Measurements from ENCODE around the gene MUC22. TPM values are rescaled to one million over a fixed set of nuclear protein-coding genes. Genes with fewer than 3 reads are reported as not detected.
"Not testable (repeated sequence)": the region's sequence is repeated elsewhere in the genome, so short reads cannot be mapped to it uniquely, and the experiment has no call there.

The MUC22 gene
- total and polyA plus RNA-seq, 4 donors: not detected

GRCh38 chr6:31008165-31008564 lies 2.1 kb upstream of the MUC22 start:
- 13% methylated on average over 2 of the region's 4 CpGs for WGBS (ENCODE audit: insufficient coverage)
- H3K4me1 ChIP-seq (ENCODE audit: control insufficient read depth, insufficient read depth, low read length): peaks cover 5% of the 10 kb centered on the region
- peak in 5 of 6 donors; percentile 6 to 47 (median 8) for DNase-seq (ENCODE audit: low read depth in 4 of 6, low spot score in 6 of 6)
- no peaks in the 10 kb centered on the region for H3K36me3 ChIP-seq (ENCODE audit: control insufficient read depth, insufficient read depth, low read length)
- no peak overlapping the region for H3K27ac ChIP-seq (ENCODE audit: low read depth, low read length)
- no peaks in the 10 kb centered on the region for H3K27me3 ChIP-seq (ENCODE audit: control insufficient read depth, insufficient read depth, low read length)
- no peaks in the 10 kb centered on the region for H3K9me3 ChIP-seq (ENCODE audit: control insufficient read depth, insufficient read depth, low read length)
- H3K4me3 ChIP-seq (ENCODE audit: low read depth, low read length): no peak overlapping the region

GRCh38 chr6:31009731-31010130 lies 543 bp upstream of the MUC22 start:
- WGBS (ENCODE audit: insufficient coverage): 89% methylated on average over 7 of the region's 7 CpGs
- H3K4me1 ChIP-seq (ENCODE audit: control insufficient read depth, insufficient read depth, low read length): peaks cover 5% of the 10 kb centered on the region

GRCh38 chr6:31011153-31011552 lies 879 bp downstream of the MUC22 start:
- Histone ChIP-seq H3K9me3 (ENCODE audit: control insufficient read depth, insufficient read depth, low read length) (peaks cover 5% of the 10 kb centered on the region), H3K4me3 (ENCODE audit: low read depth, low read length) (no peak overlapping the region), H3K27me3 (ENCODE audit: control insufficient read depth, insufficient read depth, low read length) (no peaks in the 10 kb centered on the region), H3K4me1 (ENCODE audit: control insufficient read depth, insufficient read depth, low read length) (peaks cover 5% of the 10 kb centered on the region), H3K36me3 (ENCODE audit: control insufficient read depth, insufficient read depth, low read length) (no peaks in the 10 kb centered on the region), H3K27ac (ENCODE audit: low read depth, low read length) (no peak overlapping the region)
- no peak for DNase-seq (ENCODE audit: low read depth in 4 of 6, low spot score in 6 of 6)
- WGBS (ENCODE audit: insufficient coverage): 64% methylated on average over 6 of the region's 6 CpGs

More at GRCh38 chr6:31009731-31010130, 543 bp upstream of the MUC22 start:
- no peak overlapping the region for H3K4me3 ChIP-seq (ENCODE audit: low read depth, low read length)
- H3K9me3 ChIP-seq (ENCODE audit: control insufficient read depth, insufficient read depth, low read length): no peaks in the 10 kb centered on the region
- no peak for DNase-seq (ENCODE audit: low read depth in 4 of 6, low spot score in 6 of 6)
- H3K27me3 ChIP-seq (ENCODE audit: control insufficient read depth, insufficient read depth, low read length): no peaks in the 10 kb centered on the region
- H3K36me3 ChIP-seq (ENCODE audit: control insufficient read depth, insufficient read depth, low read length): no peaks in the 10 kb centered on the region
- no peak overlapping the region for H3K27ac ChIP-seq (ENCODE audit: low read depth, low read length)

- 91% methylated on average over 32 of the region's 36 CpGs for WGBS (ENCODE audit: insufficient coverage)
- no peak overlapping the region for H3K4me3 ChIP-seq (ENCODE audit: low read depth, low read length)
- H3K4me1 ChIP-seq (ENCODE audit: control insufficient read depth, insufficient read depth, low read length): no peaks in the 10 kb centered on the region
- DNase-seq (ENCODE audit: low read depth in 4 of 6, low spot score in 6 of 6): no peak
- peaks cover 5% of the 10 kb centered on the region for H3K9me3 ChIP-seq (ENCODE audit: control insufficient read depth, insufficient read depth, low read length)
- no peaks in the 10 kb centered on the region for H3K36me3 ChIP-seq (ENCODE audit: control insufficient read depth, insufficient read depth, low read length)
- no peak overlapping the region for H3K27ac ChIP-seq (ENCODE audit: low read depth, low read length)
- H3K27me3 ChIP-seq (ENCODE audit: control insufficient read depth, insufficient read depth, low read length): no peaks in the 10 kb centered on the region
These were observed 6.5 kb downstream of the MUC22 start for GRCh38 chr6:31016659-31017299.

GRCh38 chr6:31017436-31017835 lies 7.2 kb downstream of the MUC22 start:
- not testable (repeated sequence) for H3K4me1 ChIP-seq (ENCODE audit: control insufficient read depth, insufficient read depth, low read length)

GRCh38 chr6:31020057-31020456 lies 9.8 kb downstream of the MUC22 start:
- H3K4me1 ChIP-seq (ENCODE audit: control insufficient read depth, insufficient read depth, low read length): no peaks in the 10 kb centered on the region
- H3K4me3 ChIP-seq (ENCODE audit: low read depth, low read length): no peak overlapping the region
- WGBS (ENCODE audit: insufficient coverage): no CpG with 5 or more reads among the region's 2 CpGs

More at GRCh38 chr6:31017436-31017835, 7.2 kb downstream of the MUC22 start:
- H3K9me3 ChIP-seq (ENCODE audit: control insufficient read depth, insufficient read depth, low read length); H3K4me3 ChIP-seq (ENCODE audit: low read depth, low read length); H3K27ac ChIP-seq (ENCODE audit: low read depth, low read length); DNase-seq (ENCODE audit: low read depth in 4 of 6, low spot score in 6 of 6); H3K36me3 ChIP-seq (ENCODE audit: control insufficient read depth, insufficient read depth, low read length); H3K27me3 ChIP-seq (ENCODE audit: control insufficient read depth, insufficient read depth, low read length): not testable (repeated sequence)
- no CpG with 5 or more reads among the region's 3 CpGs for WGBS (ENCODE audit: insufficient coverage)

GRCh38 chr6:31020631-31021255 lies 10.5 kb downstream of the MUC22 start:
- not testable (repeated sequence) for H3K9me3 ChIP-seq (ENCODE audit: control insufficient read depth, insufficient read depth, low read length); H3K4me1 ChIP-seq (ENCODE audit: control insufficient read depth, insufficient read depth, low read length)
- 86% methylated on average over 26 of the region's 36 CpGs for WGBS (ENCODE audit: insufficient coverage)

More at GRCh38 chr6:31020057-31020456, 9.8 kb downstream of the MUC22 start:
- H3K27ac ChIP-seq (ENCODE audit: low read depth, low read length): no peak overlapping the region
- no peaks in the 10 kb centered on the region for H3K36me3 ChIP-seq (ENCODE audit: control insufficient read depth, insufficient read depth, low read length)
- DNase-seq (ENCODE audit: low read depth in 4 of 6, low spot score in 6 of 6): no peak
- no peaks in the 10 kb centered on the region for H3K27me3 ChIP-seq (ENCODE audit: control insufficient read depth, insufficient read depth, low read length)
- H3K9me3 ChIP-seq (ENCODE audit: control insufficient read depth, insufficient read depth, low read length): peaks cover 5% of the 10 kb centered on the region

GRCh38 chr6:31021705-31022531 lies 11.6 kb downstream of the MUC22 start:
- H3K36me3 ChIP-seq (ENCODE audit: control insufficient read depth, insufficient read depth, low read length); H3K4me1 ChIP-seq (ENCODE audit: control insufficient read depth, insufficient read depth, low read length); DNase-seq (ENCODE audit: low read depth in 4 of 6, low spot score in 6 of 6); H3K9me3 ChIP-seq (ENCODE audit: control insufficient read depth, insufficient read depth, low read length); H3K4me3 ChIP-seq (ENCODE audit: low read depth, low read length); H3K27me3 ChIP-seq (ENCODE audit: control insufficient read depth, insufficient read depth, low read length); H3K27ac ChIP-seq (ENCODE audit: low read depth, low read length): not testable (repeated sequence)
- WGBS (ENCODE audit: insufficient coverage): 82% methylated on average over 12 of the region's 15 CpGs

More at GRCh38 chr6:31020631-31021255, 10.5 kb downstream of the MUC22 start:
- not testable (repeated sequence) for DNase-seq (ENCODE audit: low read depth in 4 of 6, low spot score in 6 of 6); H3K4me3 ChIP-seq (ENCODE audit: low read depth, low read length); H3K36me3 ChIP-seq (ENCODE audit: control insufficient read depth, insufficient read depth, low read length); H3K27ac ChIP-seq (ENCODE audit: low read depth, low read length); H3K27me3 ChIP-seq (ENCODE audit: control insufficient read depth, insufficient read depth, low read length)

GRCh38 chr6:31025595-31025994 lies 15.3 kb downstream of the MUC22 start:
- H3K36me3 ChIP-seq (ENCODE audit: control insufficient read depth, insufficient read depth, low read length): no peaks in the 10 kb centered on the region
- no peak for DNase-seq (ENCODE audit: low read depth in 4 of 6, low spot score in 6 of 6)
- no peak overlapping the region for H3K27ac ChIP-seq (ENCODE audit: low read depth, low read length)
- no peaks in the 10 kb centered on the region for H3K9me3 ChIP-seq (ENCODE audit: control insufficient read depth, insufficient read depth, low read length)
- no peaks in the 10 kb centered on the region for H3K4me1 ChIP-seq (ENCODE audit: control insufficient read depth, insufficient read depth, low read length)
- 84% methylated on average over 4 of the region's 4 CpGs for WGBS (ENCODE audit: insufficient coverage)
- no peaks in the 10 kb centered on the region for H3K27me3 ChIP-seq (ENCODE audit: control insufficient read depth, insufficient read depth, low read length)
- no peak overlapping the region for H3K4me3 ChIP-seq (ENCODE audit: low read depth, low read length)

Measured in spinal cord (tissue), 10 donors.